GM19099 (cell line): ENCODE results near the gene MAMLD1.

Experiments used
- POLR2A ChIP-seq: IDR thresholded peaks from 3 replicates; pipeline ENCODE4 v1.6.1; 2011; ENCODE audit warnings: low read depth; ENCODE audit not compliant: insufficient read length; ENCODE audit errors: extremely low read depth

MAMLD1 gene

GRCh38 chrX:150513544-150513943 is 150.4 kb downstream of the MAMLD1 start:
- no peak for TF ChIP-seq POLR2A

GRCh38 chrX:150514462-150514861 is 151.3 kb downstream of the MAMLD1 start:
- TF ChIP-seq POLR2A = no peak

GRCh38 chrX:150515801-150516200 is 152.7 kb downstream of the MAMLD1 start:
- TF ChIP-seq POLR2A = no peak

- no peak for TF ChIP-seq POLR2A
Measured at GRCh38 chrX:150517303-150517910, 154.3 kb downstream of the MAMLD1 start.

GRCh38 chrX:150522494-150522893 is 159.4 kb downstream of the MAMLD1 start:
- no peak for TF ChIP-seq POLR2A

GRCh38 chrX:150525061-150525919 is 162.2 kb downstream of the MAMLD1 start:
- no peak for TF ChIP-seq POLR2A

GRCh38 chrX:150526692-150527091 is 163.6 kb downstream of the MAMLD1 start:
- no peak for TF ChIP-seq POLR2A

GRCh38 chrX:150527108-150527507 is 164.0 kb downstream of the MAMLD1 start:
- no peak for TF ChIP-seq POLR2A

- TF ChIP-seq POLR2A = no peak
Measured at GRCh38 chrX:150529587-150529986, 166.5 kb downstream of the MAMLD1 start.

- no peak for TF ChIP-seq POLR2A
Measured at GRCh38 chrX:150530821-150531220, 167.7 kb downstream of the MAMLD1 start.

- no peak for TF ChIP-seq POLR2A
Measured at GRCh38 chrX:150531467-150531866, 168.3 kb downstream of the MAMLD1 start.

GRCh38 chrX:150533863-150534262 is 170.7 kb downstream of the MAMLD1 start:
- no peak for TF ChIP-seq POLR2A

GRCh38 chrX:150536455-150537116 is 173.5 kb downstream of the MAMLD1 start:
- no peak for TF ChIP-seq POLR2A

GRCh38 chrX:150537851-150538250 is 174.7 kb downstream of the MAMLD1 start:
- no peak for TF ChIP-seq POLR2A

- TF ChIP-seq POLR2A = no peak
Measured at GRCh38 chrX:150540965-150541364, 177.8 kb downstream of the MAMLD1 start.

GRCh38 chrX:150542846-150543229 is 179.7 kb downstream of the MAMLD1 start:
- TF ChIP-seq POLR2A = no peak
